ENCODE measurements around the gene VAPB.

The VAPB gene

GRCh38 chr20:58340853-58341252, 48.2 kb upstream of the VAPB start:
- no peak overlapping the region for H3K4me3 ChIP-seq (replicated peaks; ENCODE audit: insufficient read depth, low read length)
- H3K27ac ChIP-seq (replicated peaks): no peak overlapping the region
- no peak for DNase-seq (ENCODE audit: low read depth in 1 of 2, low spot score in 1 of 2)
- no peaks in the 10 kb centered on the region for H3K27me3 ChIP-seq (ENCODE audit: insufficient read depth, poor library complexity, severe bottlenecking)
- TF ChIP-seq POLR2AphosphoS5 (IDR thresholded peaks at IDR 0.05; ENCODE audit: low read depth) (no peak), SPI1 (IDR thresholded peaks at IDR 0.05; ENCODE audit: borderline replicate concordance, low read depth) (no peak), REST (IDR thresholded peaks at IDR 0.05; ENCODE audit: insufficient replicate concordance, low read depth) (no peak), CTCF (IDR thresholded peaks at IDR 0.05; ENCODE audit: insufficient read depth, low read length) (no peak), GABPA (IDR thresholded peaks at IDR 0.05; ENCODE audit: low read depth) (no peak)

- H3K27ac ChIP-seq (replicated peaks): no peak overlapping the region
- TF ChIP-seq POLR2AphosphoS5 (IDR thresholded peaks at IDR 0.05; ENCODE audit: low read depth): no peak
- H3K27me3 ChIP-seq (ENCODE audit: insufficient read depth, poor library complexity, severe bottlenecking): no peaks in the 10 kb centered on the region
- no peak overlapping the region for H3K4me3 ChIP-seq (replicated peaks; ENCODE audit: insufficient read depth, low read length)
- no peak for DNase-seq (ENCODE audit: low read depth in 1 of 2, low spot score in 1 of 2)
These were observed 46.7 kb upstream of the VAPB start for GRCh38 chr20:58342104-58342945.

- no peak overlapping the region for H3K27ac ChIP-seq (replicated peaks)
- TF ChIP-seq CTCF (IDR thresholded peaks at IDR 0.05; ENCODE audit: insufficient read depth, low read length): no peak
- TF ChIP-seq REST (IDR thresholded peaks at IDR 0.05; ENCODE audit: insufficient replicate concordance, low read depth): no peak
- no peak for TF ChIP-seq SPI1 (IDR thresholded peaks at IDR 0.05; ENCODE audit: borderline replicate concordance, low read depth)
- TF ChIP-seq GABPA (IDR thresholded peaks at IDR 0.05; ENCODE audit: low read depth): no peak
- TF ChIP-seq POLR2AphosphoS5 (IDR thresholded peaks at IDR 0.05; ENCODE audit: low read depth): no peak
- DNase-seq (ENCODE audit: low read depth in 1 of 2, low spot score in 1 of 2): no peak
These were observed 44.3 kb upstream of the VAPB start for GRCh38 chr20:58344741-58345140.

GRCh38 chr20:58349570-58349969, 39.5 kb upstream of the VAPB start:
- no peak overlapping the region for H3K27ac ChIP-seq (replicated peaks)
- no peak overlapping the region for H3K4me3 ChIP-seq (replicated peaks; ENCODE audit: insufficient read depth, low read length)
- TF ChIP-seq REST (IDR thresholded peaks at IDR 0.05; ENCODE audit: insufficient replicate concordance, low read depth) (no peak), POLR2AphosphoS5 (IDR thresholded peaks at IDR 0.05; ENCODE audit: low read depth) (no peak), CTCF (IDR thresholded peaks at IDR 0.05; ENCODE audit: insufficient read depth, low read length) (no peak), SPI1 (IDR thresholded peaks at IDR 0.05; ENCODE audit: borderline replicate concordance, low read depth) (no peak), GABPA (IDR thresholded peaks at IDR 0.05; ENCODE audit: low read depth) (no peak)
- DNase-seq (ENCODE audit: low read depth in 1 of 2, low spot score in 1 of 2): no peak
- no peaks in the 10 kb centered on the region for H3K27me3 ChIP-seq (ENCODE audit: insufficient read depth, poor library complexity, severe bottlenecking)

More at GRCh38 chr20:58344741-58345140, 44.3 kb upstream of the VAPB start:
- no peak overlapping the region for H3K4me3 ChIP-seq (replicated peaks; ENCODE audit: insufficient read depth, low read length)
- no peaks in the 10 kb centered on the region for H3K27me3 ChIP-seq (ENCODE audit: insufficient read depth, poor library complexity, severe bottlenecking)
